GM18508 (cell line): ENCODE results near the gene SNRNP35.
"Not testable (repeated sequence)": the region's sequence is repeated elsewhere in the genome, so short reads cannot be mapped to it uniquely, and the experiment has no call there.

ENCODE experiments used
- ATAC-seq: cut with Tn5 transposase; IDR thresholded peaks from one replicate; pipeline ENCODE4 v1.9.1; 2021; ENCODE audit warnings: moderate number of reproducible peaks; ENCODE audit not compliant: insufficient read depth, unreplicated experiment

SNRNP35 gene

GRCh38 chr12:123487428-123487827, 29.5 kb downstream of the SNRNP35 start:
- ATAC-seq = no peak

- ATAC-seq = no peak
These were observed 30.7 kb downstream of the SNRNP35 start for GRCh38 chr12:123488539-123489230.

GRCh38 chr12:123489580-123489979, 31.6 kb downstream of the SNRNP35 start:
- no peak for ATAC-seq

DNA sequence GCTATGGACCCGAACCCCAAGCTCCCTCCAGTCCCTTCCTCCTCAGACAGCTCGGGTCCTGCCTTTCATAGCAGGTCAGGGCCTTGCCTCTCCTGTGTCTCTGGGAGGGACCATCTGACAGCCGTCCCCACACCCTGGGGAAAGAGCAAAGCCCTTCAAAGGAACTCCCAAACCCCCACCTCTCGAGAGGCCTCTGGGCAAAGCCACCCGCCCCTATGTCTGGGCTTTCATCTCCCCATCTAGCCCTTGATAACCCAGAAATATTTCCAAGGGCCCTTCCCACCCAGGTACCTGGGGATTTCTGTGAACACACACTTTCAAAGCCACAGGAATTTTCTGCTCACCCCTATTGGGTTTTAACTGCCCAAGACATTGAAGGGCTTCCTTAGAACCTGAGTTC, 32.1 kb downstream of the SNRNP35 start:
- no peak for ATAC-seq

DNA sequence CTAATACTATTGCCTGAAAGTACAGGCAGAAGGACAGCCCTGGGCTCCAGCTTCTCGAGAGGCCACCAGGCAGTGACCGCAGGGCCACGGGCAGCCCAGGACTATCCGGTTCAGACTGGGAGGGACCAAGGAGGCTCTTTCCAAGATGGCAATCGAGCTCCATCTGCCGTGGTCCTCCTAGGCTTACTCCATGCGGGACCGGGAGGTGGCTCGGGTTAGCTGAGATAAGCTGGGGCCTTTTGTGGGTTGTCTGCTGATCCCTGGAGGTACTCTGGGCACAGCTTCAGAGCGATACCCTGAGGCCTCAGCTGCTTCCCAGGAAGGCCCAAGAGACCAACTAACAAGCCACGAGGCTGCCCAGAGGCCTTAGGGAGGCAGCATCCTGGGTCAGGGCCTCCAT, 33.1 kb downstream of the SNRNP35 start:
- no peak for ATAC-seq

DNA sequence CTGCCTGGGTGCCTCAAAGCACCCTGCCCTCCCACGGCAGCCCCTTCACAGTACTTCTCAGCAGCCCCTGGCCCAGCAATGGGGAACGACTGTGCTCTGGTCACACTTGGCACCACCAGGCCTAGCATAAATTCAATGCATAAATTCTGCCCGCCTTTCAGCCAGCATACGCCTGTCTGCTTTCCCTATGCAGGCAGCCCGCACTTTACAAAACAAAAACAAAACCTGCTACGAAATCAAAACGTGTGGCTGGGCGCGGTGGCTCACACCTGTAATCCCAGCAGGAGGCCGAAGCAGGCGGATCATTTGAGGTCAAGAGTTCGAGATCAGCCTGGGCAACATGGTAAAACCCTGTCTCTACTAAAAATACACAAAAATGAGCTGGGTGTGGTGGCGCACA, 33.5 kb downstream of the SNRNP35 start:
- ATAC-seq = no peak

- not testable (repeated sequence) for ATAC-seq
These were observed 34.5 kb downstream of the SNRNP35 start for GRCh38 chr12:123492339-123493039.

- ATAC-seq = no peak
These were observed 36.3 kb downstream of the SNRNP35 start for GRCh38 chr12:123494124-123494851.

- ATAC-seq = no peak
These were observed 39.1 kb downstream of the SNRNP35 start for GRCh38 chr12:123497065-123497464.

- no peak for ATAC-seq
These were observed 40.3 kb downstream of the SNRNP35 start for GRCh38 chr12:123498126-123498825.

DNA sequence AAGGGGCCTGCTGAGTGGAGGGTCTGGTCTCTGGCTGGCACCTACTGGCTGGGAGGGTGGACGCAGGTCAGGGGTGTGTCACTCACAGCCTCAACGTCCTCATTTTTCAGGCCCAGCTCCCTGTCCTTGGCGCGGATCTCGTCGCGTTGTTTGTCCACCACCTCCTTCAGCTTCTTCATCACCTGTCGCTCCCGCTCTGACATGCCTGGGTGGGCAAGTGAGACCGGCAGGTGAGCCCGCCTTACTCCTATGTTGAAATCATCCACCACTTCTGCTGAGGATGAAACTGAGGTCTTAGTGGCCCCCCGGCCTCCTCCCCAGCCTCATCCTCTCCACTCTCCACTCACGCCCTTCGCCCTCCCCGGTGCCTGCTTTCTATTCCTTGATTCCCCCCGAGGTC, 41.4 kb downstream of the SNRNP35 start:
- no peak for ATAC-seq

DNA sequence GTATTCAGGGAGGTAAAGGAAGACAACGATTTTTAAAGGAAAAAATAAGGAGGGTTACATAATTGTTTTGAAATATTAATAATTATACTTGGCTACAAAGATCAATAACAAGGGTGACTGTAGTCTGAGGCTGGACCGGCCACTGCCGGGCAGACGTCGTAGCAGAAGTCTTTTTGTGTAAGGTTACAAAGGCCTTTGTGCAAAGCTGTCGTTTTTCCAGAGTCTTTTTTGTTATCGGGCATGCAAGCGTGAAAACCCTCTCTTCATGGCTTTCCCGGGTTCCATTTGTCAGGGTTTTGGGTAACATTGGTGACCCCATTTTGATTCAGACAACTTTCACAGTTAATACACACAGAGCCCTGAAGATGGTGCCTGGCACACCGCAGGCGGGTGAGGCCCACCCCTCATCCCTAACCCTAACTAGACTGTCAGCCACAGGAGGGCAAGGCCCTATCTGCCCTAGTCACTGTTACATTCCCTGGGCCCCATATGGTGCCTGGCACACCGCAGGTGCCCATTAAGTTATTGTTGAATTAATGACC, 44.3 kb downstream of the SNRNP35 start:
- ATAC-seq = no peak

DNA sequence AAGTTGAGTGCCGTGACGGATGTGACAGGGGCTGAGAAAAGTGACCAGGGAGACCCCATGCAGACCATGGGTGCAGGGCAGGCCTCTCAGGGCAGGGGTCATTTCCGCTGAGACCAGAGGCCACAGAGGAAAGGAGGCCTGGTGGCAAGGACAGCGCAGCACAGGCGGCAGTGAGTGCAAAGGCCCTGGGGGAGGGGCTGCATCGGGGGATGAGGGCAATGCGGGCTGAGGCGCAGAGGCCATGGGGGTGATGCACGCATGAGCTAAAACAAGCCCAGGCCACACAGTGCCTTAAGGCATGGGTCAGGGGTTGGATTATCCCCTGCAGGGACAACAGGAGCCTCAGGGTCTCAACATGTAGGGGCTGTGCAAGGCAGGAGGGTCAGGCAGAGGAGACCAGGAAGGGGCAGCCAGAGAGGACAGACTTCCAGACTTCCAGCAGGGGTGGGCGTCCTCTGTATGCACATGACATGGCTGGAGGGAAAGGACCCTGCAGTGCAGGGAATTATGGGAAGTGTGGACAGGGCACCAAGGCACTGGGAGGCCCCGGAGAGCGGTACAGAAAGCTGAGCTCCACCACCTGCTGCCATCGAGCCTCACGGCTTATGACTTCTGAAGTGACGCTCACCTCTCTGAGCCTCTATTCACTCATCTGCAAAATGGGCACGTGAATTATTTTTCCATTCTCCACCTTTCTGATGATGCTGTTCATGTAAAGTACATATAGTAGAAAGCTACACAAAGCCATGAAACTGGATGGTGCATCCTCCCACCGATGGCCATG, 48.3 kb downstream of the SNRNP35 start:
- no peak for ATAC-seq

DNA sequence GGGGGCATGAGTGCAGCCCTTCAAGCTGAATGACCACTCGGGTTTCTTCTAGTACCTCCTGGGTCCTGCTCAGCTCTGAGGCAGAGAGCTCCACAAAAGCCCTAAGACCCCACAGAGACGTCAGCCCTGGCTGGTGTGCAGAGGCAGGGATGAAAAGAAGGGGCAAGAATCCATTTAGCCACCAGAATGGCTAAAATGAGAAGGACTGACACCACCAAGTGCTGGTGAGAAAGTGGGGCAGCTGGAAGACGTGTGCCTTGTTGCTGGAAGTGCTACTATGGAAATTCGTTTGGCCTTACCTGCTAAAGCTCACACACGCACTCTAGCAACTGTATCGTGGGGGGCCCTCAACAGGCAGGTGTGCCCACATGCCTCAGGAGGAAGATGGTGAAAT, 48.9 kb downstream of the SNRNP35 start:
- no peak for ATAC-seq

GRCh38 chr12:123512838-123513665, 55.1 kb downstream of the SNRNP35 start:
- no peak for ATAC-seq

GRCh38 chr12:123513805-123514204, 55.9 kb downstream of the SNRNP35 start:
- no peak for ATAC-seq

DNA sequence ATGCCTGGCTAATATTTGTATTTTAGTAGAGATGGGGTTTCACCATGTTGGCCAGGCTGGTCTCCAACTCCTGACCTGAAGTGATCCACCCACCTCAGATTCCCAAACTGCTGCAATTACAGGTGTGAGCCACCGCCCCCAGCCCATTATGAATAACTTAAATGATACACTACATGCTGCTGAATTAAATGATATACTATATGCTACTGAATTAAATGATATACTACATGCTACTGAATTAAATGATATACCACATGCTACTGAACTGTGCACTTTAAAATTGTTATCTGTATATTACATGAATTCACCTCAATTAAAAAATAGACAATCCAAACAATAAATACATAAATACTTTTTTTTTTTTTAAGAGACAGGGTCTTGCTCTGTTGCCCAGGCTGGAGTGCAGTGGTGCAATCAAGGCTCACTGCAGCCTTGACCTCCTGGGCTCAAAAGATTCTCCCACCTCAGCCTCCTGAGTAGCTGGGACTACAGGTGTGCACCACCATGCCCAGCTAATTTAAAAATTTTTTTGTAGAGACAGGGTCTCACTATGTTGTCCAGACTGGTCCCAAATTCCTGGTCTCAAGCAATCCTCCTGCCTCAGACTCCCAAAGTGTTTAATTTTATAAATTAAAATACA, 56.8 kb downstream of the SNRNP35 start:
- not testable (repeated sequence) for ATAC-seq

GRCh38 chr12:123516216-123516780, 58.4 kb downstream of the SNRNP35 start:
- no peak for ATAC-seq
